NAMALWA (cell line): Measurements from ENCODE around the gene GLB1L2.

Experiments used
- DNase-seq: peaks from one replicate; pipeline ENCODE4 v3.0.0-alpha.2; 2015; ENCODE audit warnings: low spot score

GLB1L2 gene

DNA sequence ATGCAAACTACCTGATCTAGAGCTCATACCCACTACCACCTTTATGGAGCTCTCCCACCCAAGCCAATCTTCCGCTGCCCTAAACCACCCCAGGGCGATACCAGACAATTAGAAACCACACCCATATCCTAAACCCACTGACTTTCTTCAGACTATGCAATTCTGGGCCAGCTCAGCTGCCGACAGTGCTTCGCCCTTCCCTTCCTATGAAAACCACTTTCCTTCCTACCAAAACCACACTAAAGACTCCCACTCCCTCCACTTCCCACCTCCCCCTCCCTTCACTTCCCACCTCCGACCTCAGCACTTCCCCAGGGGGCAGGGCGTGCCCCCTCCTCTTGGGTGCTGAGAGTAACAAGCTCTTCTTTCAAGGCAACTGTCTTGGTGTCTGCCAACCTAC lies 55.2 kb downstream of the GLB1L2 start:
- DNase-seq, result no peak

DNA sequence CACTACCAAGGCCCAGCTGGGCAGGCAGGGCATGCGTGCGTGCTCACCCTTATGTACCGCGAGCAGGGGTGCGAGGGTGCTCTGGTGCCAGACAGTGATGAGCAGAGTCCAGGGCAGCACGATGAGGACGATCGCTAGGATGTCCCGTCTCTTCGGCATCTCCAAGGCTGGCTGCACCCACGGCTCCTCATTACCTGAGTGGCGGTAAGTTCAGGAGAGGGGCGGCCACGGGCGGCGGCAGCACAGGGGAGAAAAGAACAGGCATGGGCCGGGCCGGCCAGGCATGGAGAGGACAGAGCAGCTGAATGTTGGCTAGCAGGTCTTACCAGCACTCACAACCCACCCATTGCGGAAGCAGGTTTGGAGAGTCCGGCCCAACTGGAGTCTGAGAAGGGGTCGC lies 55.7 kb downstream of the GLB1L2 start:
- DNase-seq, result no peak

DNA sequence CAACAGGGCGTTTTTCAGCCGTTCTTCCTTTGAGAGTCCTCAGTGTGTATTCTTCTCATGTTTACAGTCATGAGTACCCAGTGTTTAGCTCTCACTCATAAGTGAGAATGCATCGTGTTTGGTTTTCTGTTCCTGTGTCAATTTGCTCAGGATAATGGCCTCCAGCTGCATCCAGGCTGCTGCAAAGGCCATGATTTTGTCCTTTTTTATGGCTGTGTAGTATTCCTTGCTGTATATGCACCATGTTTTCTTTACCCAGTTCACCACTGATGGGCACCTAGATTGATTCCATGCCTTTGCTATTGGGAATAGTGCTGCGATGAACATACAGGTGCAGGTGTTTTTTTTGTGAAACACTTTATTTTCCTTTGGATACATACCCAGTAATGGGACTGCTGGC lies 56.8 kb downstream of the GLB1L2 start:
- DNase-seq, result no peak

DNA sequence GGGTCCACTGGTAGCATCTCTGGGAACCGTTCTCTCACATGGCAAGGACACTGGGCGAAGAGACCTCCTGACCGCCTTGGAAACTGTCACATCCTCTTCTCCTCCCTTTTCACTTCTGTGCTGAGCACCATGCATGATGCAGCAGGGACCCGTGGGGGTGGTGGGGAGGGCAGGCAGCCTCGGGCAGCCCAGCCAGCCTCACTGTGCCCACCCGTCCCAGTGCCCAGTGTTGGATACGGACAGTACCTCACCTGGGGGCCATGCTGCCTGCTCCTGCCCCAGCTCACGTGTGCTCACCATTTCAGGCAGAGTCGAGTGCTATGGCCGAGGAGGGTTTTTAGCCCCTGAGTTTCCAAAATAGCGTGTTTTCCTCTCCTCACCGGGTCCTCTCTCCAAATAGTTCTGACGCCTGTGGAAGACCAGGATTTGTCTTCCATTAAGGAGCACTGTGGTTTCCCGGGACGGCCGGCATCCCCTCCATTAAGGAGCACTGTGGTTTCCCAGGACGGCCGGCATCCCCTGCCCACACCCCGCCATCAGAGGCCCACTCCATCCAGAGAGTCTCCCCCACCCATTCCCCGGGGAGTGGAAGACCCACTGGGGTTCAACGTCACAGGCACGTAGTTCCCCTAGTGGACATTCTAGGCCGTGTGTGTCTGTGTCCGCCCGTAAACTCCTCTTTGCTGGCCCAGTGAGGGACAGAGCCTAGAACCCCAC lies 57.8 kb downstream of the GLB1L2 start:
- DNase-seq, result no peak

DNA sequence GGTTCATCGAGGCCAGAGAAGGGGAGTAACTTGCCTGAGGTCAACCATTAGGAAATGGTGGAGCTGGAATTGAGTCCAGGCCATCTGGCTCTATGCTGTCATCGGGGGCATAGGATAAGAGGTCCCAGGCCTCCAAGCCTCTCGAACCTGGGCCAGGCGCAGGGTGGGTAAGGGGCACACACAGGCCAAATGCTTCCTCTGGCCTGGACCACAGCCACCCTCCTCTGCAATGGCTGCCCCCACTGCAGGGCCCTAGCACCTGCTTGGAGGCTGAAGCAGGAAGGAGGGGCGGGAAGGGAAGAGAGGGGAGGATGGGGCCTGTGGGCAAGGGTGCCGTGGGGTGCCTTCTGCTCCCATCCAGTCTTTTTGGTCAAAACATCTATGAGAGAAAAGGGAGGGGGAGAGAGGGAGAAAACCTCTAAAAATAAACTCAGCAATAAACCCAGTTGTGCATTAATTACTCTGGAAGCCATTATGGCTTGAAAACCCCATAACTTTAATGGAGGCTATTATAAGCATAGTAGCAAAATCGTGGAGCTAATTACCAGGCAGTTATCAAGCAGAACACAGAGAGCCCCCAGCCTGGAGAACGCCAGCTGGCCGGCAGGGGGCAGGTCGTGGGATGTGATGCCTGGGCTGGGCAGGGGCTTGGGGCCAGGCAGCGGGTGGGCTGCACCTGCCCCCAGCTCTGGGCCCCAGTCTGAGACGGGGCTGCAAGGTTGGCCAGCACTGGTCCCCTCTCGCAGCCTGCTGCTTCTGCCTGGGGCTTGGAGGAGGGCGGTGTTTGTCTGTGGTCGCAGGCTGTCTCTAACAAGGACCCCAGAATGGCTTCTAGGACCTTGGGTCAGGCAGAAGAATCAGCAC lies 59.1 kb downstream of the GLB1L2 start:
- no peak for DNase-seq

DNA sequence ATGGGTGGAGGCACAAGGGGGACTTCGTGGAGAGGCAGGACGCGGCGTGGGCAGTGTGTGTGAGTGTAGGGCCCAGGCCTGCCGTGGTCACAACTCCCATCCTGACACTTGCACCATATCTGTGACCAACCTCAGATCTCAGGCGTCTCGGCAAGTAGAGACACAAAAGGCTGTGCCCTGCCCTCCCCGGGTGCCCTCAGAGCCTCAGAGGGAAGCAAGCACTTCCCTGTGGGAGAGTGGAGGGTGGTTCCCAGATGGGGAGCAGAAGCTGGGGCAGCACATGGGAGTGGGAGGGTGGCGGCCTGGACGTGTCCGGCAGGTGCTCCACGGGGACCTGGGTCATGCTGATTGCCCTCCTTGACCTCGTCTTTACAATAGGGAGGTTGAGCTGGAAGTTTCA lies 59.9 kb downstream of the GLB1L2 start:
- DNase-seq, result no peak

DNA sequence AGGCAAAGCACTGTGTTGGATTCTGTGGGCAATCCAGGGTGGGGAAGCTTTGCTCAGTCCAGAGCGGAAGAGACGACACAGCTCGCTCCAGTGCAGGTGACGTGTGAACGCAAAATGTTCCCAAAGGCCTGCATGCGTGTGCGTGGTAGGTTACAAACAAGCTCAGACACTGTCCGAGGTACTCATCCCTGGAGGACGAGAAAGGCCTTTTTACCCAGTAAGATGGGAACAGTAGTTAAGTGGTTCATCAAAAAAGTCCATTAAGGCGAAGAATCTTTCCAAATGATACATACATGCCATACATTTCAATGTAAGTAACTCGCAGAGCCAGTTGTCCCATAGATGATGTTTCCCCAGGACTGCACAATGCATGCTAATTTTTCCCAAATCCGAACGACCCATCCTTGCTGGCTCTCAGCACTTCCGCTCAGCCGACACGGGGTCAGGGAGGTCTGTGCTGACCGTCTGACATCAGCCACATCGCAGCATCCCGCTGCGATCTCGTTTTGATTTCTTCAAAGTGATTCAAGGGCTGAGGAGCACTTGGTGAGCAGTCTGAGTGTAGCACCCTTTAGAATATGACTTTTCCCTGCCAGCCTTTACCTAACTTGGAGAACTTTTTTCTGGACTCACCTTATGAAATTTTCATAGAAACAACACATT lies 61.3 kb downstream of the GLB1L2 start:
- DNase-seq, result no peak

DNA sequence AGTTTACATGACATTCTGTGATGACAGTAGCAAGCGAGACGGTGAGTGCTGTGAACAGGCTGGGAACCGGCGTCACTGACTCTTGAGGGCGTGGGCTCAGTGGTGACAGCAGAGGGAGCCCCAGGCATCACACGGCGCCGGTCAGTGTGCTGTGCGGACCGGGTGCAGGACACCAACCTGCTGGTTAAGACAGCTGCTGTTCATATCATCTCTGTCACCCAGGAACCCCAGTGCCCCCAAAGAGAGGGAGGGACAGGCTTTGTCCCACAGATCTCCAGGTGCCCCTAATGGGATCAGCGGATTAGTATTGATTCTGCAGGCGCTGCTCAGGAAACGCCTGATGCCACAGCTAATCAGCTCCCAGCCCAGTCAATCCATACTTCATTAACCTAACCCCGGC lies 61.9 kb downstream of the GLB1L2 start:
- DNase-seq, result no peak

DNA sequence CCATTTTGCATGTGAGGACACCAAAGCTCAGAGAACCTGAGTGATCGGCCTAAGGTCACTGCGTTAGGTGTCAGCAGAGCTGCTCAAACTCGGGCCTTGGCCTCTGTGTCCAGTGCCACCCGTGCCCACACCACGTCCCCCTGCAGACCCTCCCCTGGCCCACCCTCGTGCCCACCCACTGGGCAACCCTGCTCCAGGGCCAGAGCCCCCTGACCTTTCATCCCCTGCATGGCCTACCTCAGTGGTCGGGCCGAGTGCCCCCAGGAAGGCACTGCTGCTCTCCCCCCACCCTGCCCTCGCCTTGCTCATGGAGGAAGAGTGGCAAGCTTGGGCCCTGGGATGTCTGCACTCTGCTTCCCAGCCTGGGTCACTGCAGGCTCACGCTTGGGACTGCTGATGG lies 62.5 kb downstream of the GLB1L2 start:
- DNase-seq, result no peak

DNA sequence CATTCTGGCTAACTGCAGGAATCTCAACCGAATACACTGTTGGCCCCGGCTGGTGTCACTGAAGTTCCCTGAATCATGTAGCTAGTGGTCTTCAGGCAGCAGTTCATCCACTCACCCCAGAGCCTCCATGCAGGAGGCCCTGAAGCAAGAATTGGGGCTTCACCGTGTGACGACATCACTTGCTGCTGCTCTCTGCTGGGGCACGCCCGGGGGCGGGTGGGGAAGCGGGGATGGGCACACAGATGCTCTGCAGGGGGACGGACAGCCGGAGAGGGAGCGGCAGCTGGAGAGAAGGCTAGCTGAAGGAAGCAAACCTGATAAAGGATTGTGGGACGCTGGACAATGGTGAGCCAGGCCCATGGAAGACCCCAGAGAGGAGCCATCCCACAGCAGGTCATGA lies 63.2 kb downstream of the GLB1L2 start:
- DNase-seq, result no peak

DNA sequence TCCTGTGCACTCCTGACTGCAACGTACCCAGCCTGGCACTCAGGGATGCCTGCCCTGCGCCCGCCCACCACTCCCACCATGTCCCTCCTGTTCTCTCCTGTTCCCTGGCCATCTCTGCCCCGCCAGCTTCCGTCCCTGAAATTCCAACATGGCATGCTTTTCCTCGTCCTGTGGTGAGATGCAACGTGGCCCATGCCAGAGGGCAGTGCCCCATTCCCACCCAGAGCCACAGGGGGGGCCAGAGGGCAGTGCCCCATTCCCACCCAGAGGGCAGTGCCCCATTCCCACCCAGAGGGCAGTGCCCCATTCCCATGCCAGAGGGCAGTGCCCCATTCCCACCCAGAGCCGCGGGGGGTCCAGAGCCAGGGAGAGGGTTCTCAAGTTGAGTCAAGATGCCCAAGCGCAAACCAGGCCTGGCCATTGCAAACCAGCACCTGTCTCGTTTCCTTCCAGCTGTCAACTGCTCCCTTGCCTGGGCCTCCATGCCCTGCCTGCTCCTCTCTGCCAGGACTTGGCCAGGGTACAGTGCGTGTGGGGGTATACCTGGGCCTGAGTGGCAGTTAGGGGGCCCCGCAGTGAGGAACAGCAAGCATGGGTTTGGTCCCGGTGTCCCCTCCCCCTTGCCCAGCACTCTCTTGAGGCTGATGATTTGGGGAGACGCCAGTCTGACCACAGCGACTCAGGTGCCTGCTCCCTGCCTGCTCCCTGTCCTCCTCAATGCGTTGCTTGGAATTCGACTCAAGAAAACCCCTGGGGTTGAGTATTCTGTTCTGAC lies 65.7 kb downstream of the GLB1L2 start:
- DNase-seq, result no peak

DNA sequence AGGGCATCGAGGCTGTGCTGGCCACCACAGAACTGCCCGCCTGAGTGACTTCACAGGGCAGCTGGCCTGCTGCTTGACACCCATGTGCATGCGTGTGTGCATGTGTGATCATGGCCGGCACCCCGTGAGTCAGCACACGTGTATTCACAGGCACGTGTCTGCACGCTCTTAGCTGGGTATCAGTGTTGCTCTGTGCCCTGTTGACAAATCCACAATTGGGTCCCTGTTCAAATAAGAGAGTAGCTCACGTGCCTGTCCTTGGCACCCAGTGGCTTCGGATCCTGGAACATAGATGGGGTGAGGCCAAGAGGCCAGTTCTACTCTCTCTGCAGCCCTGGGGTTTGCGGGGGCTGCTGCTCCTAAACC lies 66.3 kb downstream of the GLB1L2 start:
- DNase-seq, result no peak

DNA sequence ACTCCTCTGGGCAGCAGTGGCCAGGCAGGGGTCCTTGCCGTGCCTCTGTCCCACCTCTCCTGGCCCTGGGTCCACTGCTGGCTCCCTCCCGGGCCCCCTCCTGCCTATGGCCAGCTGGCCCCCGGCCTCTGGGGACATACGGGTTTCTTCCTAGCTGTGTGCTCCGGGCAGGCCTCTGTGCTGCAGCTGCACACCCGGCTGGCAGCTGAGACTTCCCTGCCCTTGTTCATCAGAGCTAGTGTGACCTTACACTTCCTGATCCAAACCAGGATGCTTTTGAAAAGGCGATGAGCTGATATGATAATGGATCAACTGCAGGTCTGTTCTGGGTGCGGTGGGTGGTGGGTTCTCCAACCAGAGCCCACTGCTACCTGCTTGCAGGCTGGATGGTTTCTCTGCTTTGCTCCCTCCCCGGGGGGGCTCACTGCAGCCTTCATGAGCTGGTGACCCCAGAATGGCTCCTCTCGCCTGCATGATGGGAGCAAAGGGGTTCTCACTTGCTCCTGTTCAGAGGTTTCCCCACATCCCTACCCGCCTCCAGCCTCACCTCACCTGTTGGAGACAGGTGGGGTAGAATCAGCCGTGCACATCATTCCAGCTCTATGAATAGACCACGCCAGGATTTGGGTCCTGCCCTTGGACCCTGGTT lies 67.0 kb downstream of the GLB1L2 start:
- DNase-seq, result no peak

DNA sequence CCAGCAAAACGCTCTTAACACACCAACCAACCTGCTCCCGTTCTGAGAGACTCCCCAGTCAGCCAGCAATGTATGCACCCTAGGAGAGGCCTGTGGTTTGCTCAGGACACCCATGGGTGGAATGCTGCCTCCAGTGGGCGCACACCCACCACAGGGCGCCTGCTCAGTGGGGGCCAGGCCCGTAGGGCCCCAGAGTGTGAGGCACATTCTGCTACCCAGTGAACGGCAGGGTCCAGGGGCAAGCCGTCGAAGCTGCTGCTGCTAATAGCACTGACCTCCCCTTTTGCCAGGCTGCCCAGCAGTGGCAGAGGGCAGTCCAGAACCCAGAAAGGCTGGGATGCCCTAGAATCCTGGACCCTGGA lies 67.5 kb downstream of the GLB1L2 start:
- no peak for DNase-seq

DNA sequence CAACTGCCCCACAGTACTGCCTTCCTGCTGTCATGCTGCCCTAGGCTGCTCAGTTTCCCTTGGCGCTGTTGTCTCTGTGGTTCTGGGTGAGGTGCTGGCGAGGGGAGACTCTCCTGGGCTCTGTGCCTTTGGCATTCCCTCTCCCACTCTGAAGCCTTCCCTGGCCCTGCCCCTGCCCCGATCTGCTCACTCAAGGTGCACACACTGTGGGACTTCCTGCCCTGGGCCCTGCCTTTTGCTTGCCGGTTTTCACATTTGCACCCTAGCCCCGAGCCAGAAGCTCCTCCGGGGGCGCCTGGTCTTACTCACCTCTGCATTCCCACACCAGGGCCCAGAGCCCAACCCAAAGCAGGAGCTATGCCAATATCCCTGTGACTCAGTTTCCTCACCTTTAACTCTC lies 68.2 kb downstream of the GLB1L2 start:
- no peak for DNase-seq

DNA sequence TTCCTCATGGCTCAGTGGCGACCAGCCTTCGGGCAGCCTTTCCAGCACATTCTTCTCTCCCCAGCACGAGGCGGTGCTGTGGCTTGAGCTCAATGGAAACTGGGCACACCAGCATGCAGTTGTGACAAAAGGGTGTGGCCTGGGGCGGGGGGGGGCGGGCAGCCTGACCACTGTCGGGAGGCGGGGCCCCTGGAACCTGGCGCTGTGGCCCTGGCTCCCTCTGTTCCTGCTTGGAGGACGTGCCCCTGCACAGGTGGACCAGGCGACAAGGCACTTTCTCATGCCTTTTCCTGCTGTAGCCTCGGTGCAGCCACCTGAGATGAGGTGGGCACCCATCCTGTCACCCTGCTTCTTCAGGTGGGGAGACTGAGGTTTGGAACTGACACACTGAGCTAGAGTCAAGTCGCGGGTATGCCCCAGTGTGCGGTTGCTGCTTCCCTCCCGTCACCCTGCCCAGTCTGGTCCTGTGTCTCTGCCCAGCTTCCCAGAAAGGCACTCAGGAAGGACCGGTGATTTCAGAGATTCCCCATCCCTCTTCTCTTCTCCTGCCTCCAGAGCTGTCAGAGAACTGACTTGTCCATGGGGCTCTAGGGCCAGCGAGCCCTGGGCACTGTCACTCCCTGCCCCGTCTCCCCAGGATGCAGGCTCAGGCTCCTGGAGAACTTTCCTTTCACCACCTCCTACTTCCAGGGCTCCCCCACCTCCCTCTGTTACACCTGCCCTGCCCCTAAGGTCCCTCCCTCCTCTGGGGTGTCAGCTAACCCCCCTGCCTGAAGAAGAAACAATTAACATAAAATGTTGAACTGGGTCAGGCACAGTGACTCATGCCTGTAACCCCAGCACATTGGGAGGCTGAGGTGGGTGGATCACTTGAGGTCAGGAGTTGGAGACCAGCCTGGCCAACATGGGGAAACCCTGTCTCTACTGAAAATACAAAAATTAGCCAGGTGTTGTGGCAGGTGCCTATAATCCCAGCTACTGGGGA lies 70.3 kb downstream of the GLB1L2 start:
- DNase-seq, result no peak

DNA sequence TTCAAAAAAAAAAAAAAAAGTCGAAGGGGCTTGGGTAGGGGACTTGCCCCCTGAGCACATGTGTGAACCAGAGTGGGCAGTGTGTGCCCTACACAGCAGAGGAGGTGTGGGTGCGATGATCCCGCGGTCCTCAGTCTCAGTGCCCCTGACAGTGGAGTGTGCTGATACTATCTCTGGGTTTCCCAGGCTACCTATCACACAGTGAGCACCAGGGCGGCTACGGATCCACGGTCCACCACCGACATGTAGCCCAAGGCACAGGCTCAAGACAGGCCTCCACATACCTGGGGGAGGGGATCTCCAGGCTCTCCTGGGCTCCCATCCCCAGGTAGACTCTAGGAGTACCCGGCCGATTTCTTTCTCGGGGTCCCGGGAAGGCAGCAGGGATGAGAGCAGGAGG lies 71.1 kb downstream of the GLB1L2 start:
- no peak for DNase-seq

DNA sequence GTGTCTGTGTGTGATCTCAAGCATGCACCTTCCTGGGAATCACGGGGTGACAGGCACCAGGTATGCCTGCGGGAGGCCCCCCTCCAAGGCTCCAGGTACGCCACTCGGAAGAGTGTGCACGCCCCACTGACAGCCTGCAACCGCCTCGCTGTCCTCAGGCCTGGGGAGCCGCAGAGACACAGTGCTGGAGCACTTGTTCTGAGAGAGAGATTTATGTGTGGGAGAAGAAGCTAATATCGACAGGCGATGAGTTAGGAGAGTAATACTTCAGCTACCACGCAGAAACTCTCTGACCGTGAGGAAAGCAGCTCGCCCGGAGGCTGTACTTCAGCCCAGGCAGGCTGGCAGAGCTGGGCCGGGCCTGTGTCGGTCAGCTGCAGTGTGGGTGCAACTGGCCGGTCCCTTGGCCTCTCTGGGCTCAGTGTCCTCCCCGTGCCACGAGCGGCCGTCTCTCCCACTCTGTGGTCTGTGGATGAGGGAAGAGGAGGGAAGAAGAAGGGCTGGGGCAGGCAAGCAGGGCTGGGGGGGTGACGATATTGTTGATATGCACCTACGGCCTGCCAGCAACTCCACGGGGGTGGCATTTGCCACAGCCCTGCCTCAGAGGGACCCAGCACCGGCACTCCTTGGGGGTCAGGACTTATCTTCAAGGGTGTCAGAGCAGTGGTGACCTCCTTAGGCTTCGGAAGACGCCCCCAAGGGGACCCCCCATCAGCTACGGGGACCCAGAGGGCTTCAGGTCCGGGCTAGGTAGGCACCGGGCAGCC lies 73.0 kb downstream of the GLB1L2 start:
- DNase-seq, result no peak

DNA sequence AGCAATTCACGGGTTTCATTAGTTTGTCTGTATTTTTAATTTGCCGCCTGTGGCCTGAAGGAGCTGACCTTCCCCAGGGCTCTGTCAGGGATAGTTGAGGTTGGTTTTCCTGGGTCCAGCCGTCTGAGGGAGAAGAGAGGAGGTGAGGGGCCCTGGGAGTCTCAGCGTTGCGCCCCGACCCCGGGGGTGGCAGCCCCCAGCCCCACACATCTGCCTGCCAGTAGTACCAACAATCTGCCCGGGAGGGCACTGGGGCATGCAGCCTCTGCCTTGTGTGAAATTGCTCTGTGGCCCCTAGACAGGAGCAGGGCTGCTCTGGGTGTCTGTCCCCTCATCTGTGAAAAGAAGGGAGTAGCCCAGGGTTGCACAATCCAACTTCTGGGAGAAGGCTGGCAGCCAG lies 73.6 kb downstream of the GLB1L2 start:
- no peak for DNase-seq

DNA sequence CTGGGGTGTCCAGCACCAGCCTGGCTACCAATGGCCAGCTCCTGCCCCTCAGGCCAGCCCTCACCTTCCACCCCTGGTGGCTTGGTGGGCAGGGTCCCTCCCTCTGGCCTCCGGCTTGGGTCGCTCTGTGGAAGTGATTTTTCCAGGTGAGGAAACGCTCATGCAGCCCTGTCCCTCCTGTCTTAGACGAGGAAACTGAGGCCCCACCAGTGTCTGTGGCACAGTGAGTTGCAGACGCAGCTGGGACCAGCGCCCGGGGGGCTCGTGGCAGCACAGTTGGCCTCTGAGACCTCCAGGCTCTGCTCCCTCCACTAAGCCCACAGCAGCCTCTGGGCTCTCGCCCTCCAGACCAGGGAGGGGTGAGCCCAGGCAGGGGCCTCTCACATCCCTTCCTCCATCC lies 74.1 kb downstream of the GLB1L2 start:
- no peak for DNase-seq
